Karpas-422 (cell line): Measurements from ENCODE around the gene PNLIPRP3. TPM values are rescaled to one million over a fixed set of nuclear protein-coding genes. Genes with fewer than 3 reads are reported as not detected.

Experiments used
- small RNA-seq: library from RNA; depleted of rRNA; stranded (forward); fragments of <200 nt; gene quantifications from one replicate; pipeline ENCODE3, GENCODE V24; 2014
- total RNA-seq: library from RNA; depleted of rRNA; stranded (reverse); fragments of >200 nt; shearing (Covaris generic); gene quantifications from 2 replicates; pipeline ENCODE4 v1.2.3, GENCODE V29; 2014; ENCODE audit warnings: low replicate concordance; rRNA removed

PNLIPRP3 gene
- total RNA-seq, 1 experiment from 2014 or later, result not detected

Small RNA genes lying within 50 kb of the gene (small RNA-seq; reads per million reads assigned to genes)
- gene SNRPGP6, result not detected

Other genes starting within 250 kb of the PNLIPRP3 start
- not detected in 2 replicates for gene GFRA1, start 154.6 kb upstream of the PNLIPRP3 start, total RNA-seq
- not detected in 2 replicates for gene CCDC172, start 103.4 kb upstream of the PNLIPRP3 start, total RNA-seq
- gene PNLIP, start 118.1 kb downstream of the PNLIPRP3 start, total RNA-seq, result not detected in 2 replicates
- not detected in 2 replicates for gene PNLIPRP1, start 163.1 kb downstream of the PNLIPRP3 start, total RNA-seq
- gene PNLIPRP2, start 193.1 kb downstream of the PNLIPRP3 start, total RNA-seq, result not detected in 2 replicates